Neural cell (in vitro differentiated cells): Measurements from ENCODE around the gene NIM1K. TPM values are rescaled to one million over a fixed set of nuclear protein-coding genes. Genes with fewer than 3 reads are reported as not detected.

Experiments used
- H2AFZ ChIP-seq: fragments of 200-600, 300-800 bp; sonication (generic), shearing (Covaris generic); 2 replicates; pipeline ENCODE4 v1.6.0; 2014; ENCODE audit warnings: low read depth, mild to moderate bottlenecking, antibody characterized with exemption, low read length, moderate library complexity
- H3F3A ChIP-seq: fragments of 200-600 bp; shearing (Covaris generic); 2 replicates; pipeline ENCODE4 v1.6.1; 2016; ENCODE audit warnings: mild to moderate bottlenecking, moderate library complexity, mixed read lengths, antibody characterized with exemption, low read length; ENCODE audit not compliant: insufficient read depth, poor library complexity, severe bottlenecking
- H3K27ac ChIP-seq: fragments of 200-600, 300-800 bp; sonication (generic), shearing (Covaris generic); 2 replicates; pipeline ENCODE4 v1.5.1; 2014; ENCODE audit warnings: mild to moderate bottlenecking, low read length, moderate library complexity
- H3K27me3 ChIP-seq: fragments of 300-800, 200-600 bp; sonication (generic), shearing (Covaris generic); 2 replicates; pipeline ENCODE4 v1.6.0; 2014; ENCODE audit warnings: mild to moderate bottlenecking, low read depth, low read length, moderate library complexity; ENCODE audit not compliant: insufficient read depth
- H3K36me3 ChIP-seq: fragments of 300-800, 200-600 bp; sonication (generic), shearing (Covaris generic); 2 replicates; pipeline ENCODE4 v1.5.1; 2014; ENCODE audit warnings: mild to moderate bottlenecking, antibody characterized with exemption, low read length, moderate library complexity; ENCODE audit not compliant: insufficient read depth
- H3K4me2 ChIP-seq: fragments of 300-800, 200-600 bp; sonication (generic), shearing (Covaris generic); 2 replicates; pipeline ENCODE4 v1.6.0; 2014; ENCODE audit warnings: mild to moderate bottlenecking, low read length
- H3K4me3 ChIP-seq: fragments of 300-800, 200-600 bp; sonication (generic), shearing (Covaris generic); 2 replicates; pipeline ENCODE4 v1.5.1; 2014; ENCODE audit warnings: mild to moderate bottlenecking, low read length, moderate library complexity
- H3K79me2 ChIP-seq: fragments of 200-600 bp; shearing (Covaris generic); replicated peaks from 2 replicates; pipeline ENCODE4 v1.6.0; 2014; ENCODE audit warnings: mild to moderate bottlenecking, low read length, moderate library complexity; ENCODE audit not compliant: insufficient read depth
- H3K9ac ChIP-seq: fragments of 300-800, 200-600 bp; sonication (generic), shearing (Covaris generic); 2 replicates; pipeline ENCODE4 v1.6.1; 2016; ENCODE audit warnings: mild to moderate bottlenecking, low read length, mixed read lengths
- H3K9me2 ChIP-seq: fragments of 200-600 bp; shearing (Covaris generic); 2 replicates; pipeline ENCODE4 v1.6.1; 2016; ENCODE audit warnings: mild to moderate bottlenecking, low read length, mixed read lengths; ENCODE audit not compliant: insufficient read depth
- H3K9me3 ChIP-seq: fragments of 200-600, 300-800 bp; sonication (generic), shearing (Covaris generic); 2 replicates; pipeline ENCODE4 v1.6.1; 2016; ENCODE audit warnings: mild to moderate bottlenecking, mixed run types, low read length, moderate library complexity, mixed read lengths
- H4K20me1 ChIP-seq: fragments of 200-600 bp; shearing (Covaris generic); 2 replicates; pipeline ENCODE4 v1.6.1; 2016; ENCODE audit warnings: mild to moderate bottlenecking, mixed run types; ENCODE audit not compliant: insufficient read depth
- EP300 ChIP-seq: fragments of 450-650 bp; conservative IDR thresholded peaks from 2 replicates; pipeline ENCODE4 v1.6.1; 2014; ENCODE audit warnings: antibody characterized with exemption, mild to moderate bottlenecking, moderate library complexity; ENCODE audit not compliant: poor library complexity, severe bottlenecking
- EZH2 ChIP-seq: fragments of 200-600, 300-800 bp; shearing (Covaris generic), sonication (generic); IDR thresholded peaks from 2 replicates; pipeline ENCODE4 v1.6.1; 2014; ENCODE audit warnings: antibody characterized with exemption, low read length, borderline replicate concordance, mild to moderate bottlenecking; ENCODE audit not compliant: insufficient read depth, poor library complexity, severe bottlenecking
- MXI1 ChIP-seq: fragments of 450-650 bp; conservative IDR thresholded peaks from 2 replicates; pipeline ENCODE4 v1.6.1; 2014; ENCODE audit warnings: antibody characterized with exemption, mild to moderate bottlenecking; ENCODE audit not compliant: poor library complexity, severe bottlenecking
- POLR2AphosphoS5 ChIP-seq: IDR thresholded peaks from 2 replicates; pipeline ENCODE4 v1.6.1; 2012
- RAD21 ChIP-seq: fragments of 450-650 bp; conservative IDR thresholded peaks from 2 replicates; pipeline ENCODE4 v1.6.1; 2014; ENCODE audit warnings: antibody characterized with exemption, mild to moderate bottlenecking, moderate library complexity
- REST ChIP-seq: IDR thresholded peaks from 2 replicates; pipeline ENCODE4 v1.6.1; 2012; ENCODE audit warnings: borderline replicate concordance
- SMC3 ChIP-seq: fragments of 450-650 bp; conservative IDR thresholded peaks from 2 replicates; pipeline ENCODE4 v1.6.1; 2014; ENCODE audit warnings: antibody characterized with exemption, mild to moderate bottlenecking, moderate library complexity; ENCODE audit not compliant: poor library complexity
- TAF1 ChIP-seq: IDR thresholded peaks from 2 replicates; pipeline ENCODE4 v1.6.1; 2012; ENCODE audit warnings: low read depth
- polyA plus RNA-seq: library from polyadenylated mRNA; depleted of rRNA; stranded (reverse); fragments of >200 nt; gene quantifications from 2 replicates; pipeline ENCODE4 v1.2.3, GENCODE V29; 2014
- TF ChIP-seq, protein P1 (sequence below): fragments of 450-650 bp; IDR thresholded peaks from 2 replicates; pipeline ENCODE4 v1.5.1; 2014; ENCODE audit warnings: antibody characterized with exemption, mild to moderate bottlenecking, moderate library complexity; ENCODE audit not compliant: poor library complexity, severe bottlenecking

Gene NIM1K
- polyA plus RNA-seq, 1 donor from 2014 or later: 4.4 TPM

DNA sequence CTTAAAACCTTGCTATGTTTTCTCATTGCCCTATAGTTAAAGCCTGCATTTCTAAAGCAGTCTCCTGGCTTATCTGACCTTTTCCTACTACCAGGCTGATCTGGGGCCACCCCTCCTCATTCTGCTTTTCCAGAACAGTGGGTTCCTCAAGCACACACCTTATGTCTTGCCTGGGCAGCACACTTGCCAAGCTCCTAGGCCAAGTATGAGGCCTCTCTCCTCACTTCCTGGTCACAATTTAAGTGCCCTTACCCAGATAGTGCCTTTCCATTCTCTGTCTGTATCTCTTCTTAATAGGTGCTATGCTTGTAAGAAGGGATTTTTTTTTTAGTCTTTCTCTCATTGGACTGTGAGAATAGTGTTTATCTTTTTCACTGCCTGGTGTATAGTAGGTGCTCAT is 81.5 kb downstream of the NIM1K start:
- no peak overlapping the region for H3K4me2 ChIP-seq
- H3K27me3 ChIP-seq: no peaks in the 10 kb centered on the region
- H3K27ac ChIP-seq: no peak overlapping the region

DNA sequence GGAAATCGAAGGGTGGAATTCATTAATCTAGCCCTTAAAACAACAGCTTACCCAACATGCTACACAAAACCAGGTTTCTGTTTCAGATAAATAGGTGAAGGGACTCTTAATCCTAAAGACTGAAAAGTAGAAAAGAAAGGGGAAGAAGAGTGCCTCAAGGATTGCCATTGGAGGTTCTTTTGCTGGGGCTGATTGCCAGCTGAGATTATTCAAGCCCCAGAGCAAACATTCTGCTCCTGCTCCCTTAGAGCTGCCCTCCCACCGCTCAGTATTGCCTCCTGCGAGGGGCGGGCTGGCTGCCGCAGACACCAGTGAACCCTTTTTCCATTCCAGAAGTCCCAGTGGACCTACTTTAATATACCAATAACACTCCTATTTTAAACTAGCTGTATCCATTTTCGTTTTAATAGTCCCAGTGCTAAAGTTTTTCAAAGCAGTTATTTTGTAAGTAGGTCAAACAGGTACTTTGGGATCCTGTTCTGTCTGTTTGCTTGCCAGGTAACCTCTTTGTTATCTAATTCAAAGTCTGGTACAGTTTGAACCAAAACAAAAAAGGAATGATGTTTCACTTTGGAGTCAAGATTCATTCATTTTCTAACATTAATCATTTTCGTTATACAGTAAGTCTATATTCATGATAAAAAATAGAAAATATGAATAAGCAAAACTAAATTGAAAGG is 82.5 kb downstream of the NIM1K start:
- H3K9me3 ChIP-seq: no peaks in the 10 kb centered on the region
- no peak overlapping the region for H3K9ac ChIP-seq
- no peak overlapping the region for H3K27ac ChIP-seq
- no peak overlapping the region for H3K4me3 ChIP-seq
- no peak overlapping the region for H2AFZ ChIP-seq
- H3F3A ChIP-seq: no peaks in the 10 kb centered on the region
- no peak overlapping the region for H3K4me2 ChIP-seq
- H3K27me3 ChIP-seq: no peaks in the 10 kb centered on the region
- H4K20me1 ChIP-seq: no peaks in the 10 kb centered on the region
- H3K36me3 ChIP-seq: no peaks in the 10 kb centered on the region
- H3K9me2 ChIP-seq: no peaks in the 10 kb centered on the region
- no peaks in the 10 kb centered on the region for H3K79me2 ChIP-seq
- TF ChIP-seq MXI1 (no peak), RAD21 (no peak), TAF1 (no peak), EZH2 (no peak), POLR2AphosphoS5 (no peak), EP300 (no peak), REST (no peak), SMC3 (no peak)

More for the DNA sequence above, 81.5 kb downstream of the NIM1K start:
- no peak overlapping the region for H3K4me3 ChIP-seq
- TF ChIP-seq, protein P1, sequence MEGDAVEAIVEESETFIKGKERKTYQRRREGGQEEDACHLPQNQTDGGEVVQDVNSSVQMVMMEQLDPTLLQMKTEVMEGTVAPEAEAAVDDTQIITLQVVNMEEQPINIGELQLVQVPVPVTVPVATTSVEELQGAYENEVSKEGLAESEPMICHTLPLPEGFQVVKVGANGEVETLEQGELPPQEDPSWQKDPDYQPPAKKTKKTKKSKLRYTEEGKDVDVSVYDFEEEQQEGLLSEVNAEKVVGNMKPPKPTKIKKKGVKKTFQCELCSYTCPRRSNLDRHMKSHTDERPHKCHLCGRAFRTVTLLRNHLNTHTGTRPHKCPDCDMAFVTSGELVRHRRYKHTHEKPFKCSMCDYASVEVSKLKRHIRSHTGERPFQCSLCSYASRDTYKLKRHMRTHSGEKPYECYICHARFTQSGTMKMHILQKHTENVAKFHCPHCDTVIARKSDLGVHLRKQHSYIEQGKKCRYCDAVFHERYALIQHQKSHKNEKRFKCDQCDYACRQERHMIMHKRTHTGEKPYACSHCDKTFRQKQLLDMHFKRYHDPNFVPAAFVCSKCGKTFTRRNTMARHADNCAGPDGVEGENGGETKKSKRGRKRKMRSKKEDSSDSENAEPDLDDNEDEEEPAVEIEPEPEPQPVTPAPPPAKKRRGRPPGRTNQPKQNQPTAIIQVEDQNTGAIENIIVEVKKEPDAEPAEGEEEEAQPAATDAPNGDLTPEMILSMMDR: no peak
- no peak for TF ChIP-seq MXI1
- no peak for TF ChIP-seq SMC3
- no peak for TF ChIP-seq REST
- no peak for TF ChIP-seq POLR2AphosphoS5
- TF ChIP-seq EZH2: no peak
- no peak for TF ChIP-seq EP300
- no peak for TF ChIP-seq TAF1
- no peak for TF ChIP-seq RAD21
- no peaks in the 10 kb centered on the region for H3K36me3 ChIP-seq
- H4K20me1 ChIP-seq: no peaks in the 10 kb centered on the region
- H3F3A ChIP-seq: no peaks in the 10 kb centered on the region
- no peak overlapping the region for H3K9ac ChIP-seq
- no peaks in the 10 kb centered on the region for H3K9me3 ChIP-seq
- no peaks in the 10 kb centered on the region for H3K9me2 ChIP-seq
- H2AFZ ChIP-seq: no peak overlapping the region
- no peaks in the 10 kb centered on the region for H3K79me2 ChIP-seq
